NCI-H146 treated with DMSO at 0.1 percent for 48 hours (cell line): ENCODE data around the gene ATF5.

Source experiments
- DNase-seq: peaks from one replicate; lab custom pipeline; 2025; ENCODE audit not compliant: unreplicated experiment; lab: John Stamatoyannopoulos, UW

The ATF5 gene

GRCh38 chr19:49971991-49972411, 43.0 kb downstream of the ATF5 start:
- no peak for DNase-seq

GRCh38 chr19:49972841-49973240, 43.8 kb downstream of the ATF5 start:
- no peak for DNase-seq

- no peak for DNase-seq
These were observed 45.0 kb downstream of the ATF5 start for GRCh38 chr19:49973987-49974386.

GRCh38 chr19:49975051-49975450, 46.0 kb downstream of the ATF5 start:
- DNase-seq = no peak

- DNase-seq = no peak
These were observed 47.5 kb downstream of the ATF5 start for GRCh38 chr19:49976496-49976895.

GRCh38 chr19:49977076-49977475, 48.1 kb downstream of the ATF5 start:
- no peak for DNase-seq

- DNase-seq = no peak
These were observed 48.9 kb downstream of the ATF5 start for GRCh38 chr19:49977881-49978280.

GRCh38 chr19:49978324-49978723, 49.3 kb downstream of the ATF5 start:
- no peak for DNase-seq

GRCh38 chr19:49981603-49982593, 52.9 kb downstream of the ATF5 start:
- DNase-seq = no peak
